ENCODE measurements around the gene TMSB10.

DNA sequence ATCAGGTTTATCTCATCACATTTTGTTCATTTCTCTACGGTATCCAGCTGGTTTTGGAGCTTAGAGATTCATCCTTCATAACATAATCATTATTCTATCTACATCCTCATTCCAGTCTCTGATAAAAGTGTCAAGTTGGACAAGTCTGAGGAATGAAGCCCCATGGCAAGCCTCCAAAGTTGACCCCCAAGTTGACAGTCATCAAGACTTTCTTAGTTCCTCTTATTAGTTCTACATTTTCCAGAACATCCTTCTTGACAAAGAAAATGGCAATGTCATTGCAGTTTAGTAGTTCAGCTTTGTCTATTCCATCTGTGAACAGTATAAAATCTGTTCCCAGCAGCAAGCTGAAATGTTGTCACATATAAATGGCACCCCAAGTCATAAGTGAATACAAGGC lies 4.5 kb upstream of the TMSB10 start:
- TF ChIP-seq, protein P1, sequence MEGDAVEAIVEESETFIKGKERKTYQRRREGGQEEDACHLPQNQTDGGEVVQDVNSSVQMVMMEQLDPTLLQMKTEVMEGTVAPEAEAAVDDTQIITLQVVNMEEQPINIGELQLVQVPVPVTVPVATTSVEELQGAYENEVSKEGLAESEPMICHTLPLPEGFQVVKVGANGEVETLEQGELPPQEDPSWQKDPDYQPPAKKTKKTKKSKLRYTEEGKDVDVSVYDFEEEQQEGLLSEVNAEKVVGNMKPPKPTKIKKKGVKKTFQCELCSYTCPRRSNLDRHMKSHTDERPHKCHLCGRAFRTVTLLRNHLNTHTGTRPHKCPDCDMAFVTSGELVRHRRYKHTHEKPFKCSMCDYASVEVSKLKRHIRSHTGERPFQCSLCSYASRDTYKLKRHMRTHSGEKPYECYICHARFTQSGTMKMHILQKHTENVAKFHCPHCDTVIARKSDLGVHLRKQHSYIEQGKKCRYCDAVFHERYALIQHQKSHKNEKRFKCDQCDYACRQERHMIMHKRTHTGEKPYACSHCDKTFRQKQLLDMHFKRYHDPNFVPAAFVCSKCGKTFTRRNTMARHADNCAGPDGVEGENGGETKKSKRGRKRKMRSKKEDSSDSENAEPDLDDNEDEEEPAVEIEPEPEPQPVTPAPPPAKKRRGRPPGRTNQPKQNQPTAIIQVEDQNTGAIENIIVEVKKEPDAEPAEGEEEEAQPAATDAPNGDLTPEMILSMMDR (tag by site-specific recombination; IDR thresholded peaks at IDR 0.05) = no peak
- TF ChIP-seq YY1 (tag by site-specific recombination; IDR thresholded peaks at IDR 0.05) = no peak
- no peak for TF ChIP-seq ZNF610 (tag by site-specific recombination; IDR thresholded peaks at IDR 0.05; ENCODE audit: borderline replicate concordance)
- no peak for TF ChIP-seq ZNF274 (IDR thresholded peaks at IDR 0.05; ENCODE audit: low read length)
- TF ChIP-seq ZNF274 (tag by site-specific recombination; IDR thresholded peaks at IDR 0.05; ENCODE audit: borderline replicate concordance) = no peak
- no peak for TF ChIP-seq ZNF24 (tag by site-specific recombination; IDR thresholded peaks at IDR 0.05)
- no peak for TF ChIP-seq ZFP3 (tag by site-specific recombination; IDR thresholded peaks at IDR 0.05; ENCODE audit: low read depth)
- TF ChIP-seq TCF7L2 (IDR thresholded peaks at IDR 0.05; ENCODE audit: borderline replicate concordance, low read depth, low read length) = no peak
- TF ChIP-seq SALL2 (tag by site-specific recombination; IDR thresholded peaks at IDR 0.05; ENCODE audit: borderline replicate concordance) = no peak
- no peak for TF ChIP-seq ZNF292 (tag by site-specific recombination; IDR thresholded peaks at IDR 0.05; ENCODE audit: borderline replicate concordance, low read depth)
- TF ChIP-seq, protein P2, sequence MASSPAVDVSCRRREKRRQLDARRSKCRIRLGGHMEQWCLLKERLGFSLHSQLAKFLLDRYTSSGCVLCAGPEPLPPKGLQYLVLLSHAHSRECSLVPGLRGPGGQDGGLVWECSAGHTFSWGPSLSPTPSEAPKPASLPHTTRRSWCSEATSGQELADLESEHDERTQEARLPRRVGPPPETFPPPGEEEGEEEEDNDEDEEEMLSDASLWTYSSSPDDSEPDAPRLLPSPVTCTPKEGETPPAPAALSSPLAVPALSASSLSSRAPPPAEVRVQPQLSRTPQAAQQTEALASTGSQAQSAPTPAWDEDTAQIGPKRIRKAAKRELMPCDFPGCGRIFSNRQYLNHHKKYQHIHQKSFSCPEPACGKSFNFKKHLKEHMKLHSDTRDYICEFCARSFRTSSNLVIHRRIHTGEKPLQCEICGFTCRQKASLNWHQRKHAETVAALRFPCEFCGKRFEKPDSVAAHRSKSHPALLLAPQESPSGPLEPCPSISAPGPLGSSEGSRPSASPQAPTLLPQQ (tag by site-specific recombination; IDR thresholded peaks at IDR 0.05) = no peak

All from HEK293 (cell line).